ENCODE results near the gene LYL1.
"Not testable (repeated sequence)": the region's sequence is repeated elsewhere in the genome, so short reads cannot be mapped to it uniquely, and the experiment has no call there.

DNA sequence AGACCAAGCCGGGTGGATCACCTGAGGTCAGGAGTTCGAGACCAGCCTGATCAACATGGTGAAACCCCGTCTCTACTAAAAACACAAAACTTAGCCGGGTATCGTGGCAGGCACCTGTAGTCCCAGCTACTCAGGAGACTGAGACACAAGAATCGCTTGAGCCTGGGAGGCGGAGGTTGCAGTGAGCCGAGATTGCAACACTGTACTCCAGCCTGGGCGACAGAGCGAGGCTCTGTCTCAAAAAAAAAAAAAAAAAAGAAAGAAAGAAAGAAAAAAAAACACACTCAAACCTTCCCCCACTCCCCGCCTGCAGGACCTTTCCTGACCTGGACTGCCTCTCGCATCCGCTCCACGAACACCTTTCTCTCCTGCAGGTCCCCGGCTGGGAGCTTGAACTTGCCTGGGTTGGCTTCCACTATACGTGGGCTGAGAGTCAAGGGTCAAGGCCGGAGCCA lies 46.5 kb upstream of the LYL1 start:
- TF ChIP-seq, protein P1, sequence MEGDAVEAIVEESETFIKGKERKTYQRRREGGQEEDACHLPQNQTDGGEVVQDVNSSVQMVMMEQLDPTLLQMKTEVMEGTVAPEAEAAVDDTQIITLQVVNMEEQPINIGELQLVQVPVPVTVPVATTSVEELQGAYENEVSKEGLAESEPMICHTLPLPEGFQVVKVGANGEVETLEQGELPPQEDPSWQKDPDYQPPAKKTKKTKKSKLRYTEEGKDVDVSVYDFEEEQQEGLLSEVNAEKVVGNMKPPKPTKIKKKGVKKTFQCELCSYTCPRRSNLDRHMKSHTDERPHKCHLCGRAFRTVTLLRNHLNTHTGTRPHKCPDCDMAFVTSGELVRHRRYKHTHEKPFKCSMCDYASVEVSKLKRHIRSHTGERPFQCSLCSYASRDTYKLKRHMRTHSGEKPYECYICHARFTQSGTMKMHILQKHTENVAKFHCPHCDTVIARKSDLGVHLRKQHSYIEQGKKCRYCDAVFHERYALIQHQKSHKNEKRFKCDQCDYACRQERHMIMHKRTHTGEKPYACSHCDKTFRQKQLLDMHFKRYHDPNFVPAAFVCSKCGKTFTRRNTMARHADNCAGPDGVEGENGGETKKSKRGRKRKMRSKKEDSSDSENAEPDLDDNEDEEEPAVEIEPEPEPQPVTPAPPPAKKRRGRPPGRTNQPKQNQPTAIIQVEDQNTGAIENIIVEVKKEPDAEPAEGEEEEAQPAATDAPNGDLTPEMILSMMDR (IDR thresholded peaks at IDR 0.05), result not testable (repeated sequence)
- not testable (repeated sequence) for TF ChIP-seq POLR2A (IDR thresholded peaks at IDR 0.05)

Measured in adrenal gland (tissue), 5 donors.